ENCODE results near the gene TEKT2. TPM values are rescaled to one million over a fixed set of nuclear protein-coding genes. Genes with fewer than 3 reads are reported as not detected.
A peak's percentile ranks its signal among the peaks of the same experiment; 100 is the strongest.

The TEKT2 gene
- total and polyA plus RNA-seq, 2 of the 4 experiments (the other 2 are of a cell fraction): 0.18 TPM; not detected in 1

DNA sequence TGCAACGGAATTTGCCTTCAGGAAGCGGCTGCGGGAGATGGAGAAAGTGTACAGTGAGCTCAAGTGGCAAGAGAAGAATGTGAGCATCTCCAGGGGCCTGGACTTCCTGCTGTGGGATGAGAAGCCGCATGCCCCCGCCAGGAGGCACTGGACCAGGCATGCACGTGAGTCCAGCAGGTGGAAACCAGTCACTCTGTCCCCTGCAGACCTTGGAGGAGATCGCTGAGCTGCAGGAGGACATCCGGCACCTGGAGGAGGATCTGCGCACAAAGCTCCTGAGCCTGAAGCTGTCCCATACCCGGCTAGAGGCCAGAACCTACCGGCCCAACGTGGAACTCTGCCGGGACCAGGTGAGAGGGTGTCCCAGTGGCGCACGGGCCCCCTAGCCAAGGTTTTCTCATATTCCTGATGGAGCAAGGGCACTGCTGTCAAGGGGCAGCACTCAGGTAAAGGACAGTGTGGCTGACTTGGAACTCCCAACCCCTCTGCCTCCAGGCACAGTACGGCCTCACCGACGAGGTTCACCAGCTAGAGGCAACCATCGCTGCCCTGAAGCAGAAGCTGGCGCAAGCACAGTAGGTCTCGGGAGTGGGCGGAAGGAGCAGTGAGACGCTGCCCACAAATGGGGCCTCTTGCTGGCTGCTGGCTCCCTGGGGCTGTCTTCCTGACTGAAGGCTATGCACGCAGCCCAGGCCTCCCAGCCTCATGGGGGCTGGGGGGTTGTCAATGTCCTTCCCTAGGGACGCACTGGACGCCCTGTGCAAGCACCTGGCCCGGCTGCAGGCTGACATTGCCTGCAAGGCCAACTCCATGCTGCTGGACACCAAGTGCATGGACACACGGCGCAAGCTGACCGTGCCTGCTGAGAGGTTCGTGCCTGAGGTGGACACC, 3.6 kb downstream of the TEKT2 start (continued):
- no peak for TF ChIP-seq RCOR1 (IDR thresholded peaks at IDR 0.05; ENCODE audit: insufficient replicate concordance, low read length)
- TF ChIP-seq RAD21 (IDR thresholded peaks at IDR 0.05; ENCODE audit: low read length): no peak
- no peak for TF ChIP-seq POLR2A (IDR thresholded peaks at IDR 0.05; ENCODE audit: low read depth, low read length)

DNA sequence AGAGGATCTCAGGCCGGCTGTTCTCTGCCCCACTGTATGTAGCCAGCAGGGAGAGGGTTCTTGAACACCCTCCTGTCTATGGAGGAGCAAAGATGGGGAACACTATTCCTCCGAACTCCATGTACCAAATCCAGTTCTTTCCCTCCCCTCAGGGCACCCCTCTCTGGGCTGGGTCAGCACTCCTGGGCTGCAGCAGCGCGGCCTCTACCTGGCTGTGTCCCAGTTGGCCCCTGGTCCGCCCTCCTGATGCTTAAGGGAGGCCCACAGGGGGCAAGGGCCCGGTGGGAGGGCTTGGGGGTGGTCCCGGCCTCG, 4.3 kb downstream of the TEKT2 start:
- Histone ChIP-seq H3K14ac (replicated peaks; ENCODE audit: low read depth, low read length) (peak overlapping the region; percentile 99; the same call in 1 of the 2 replicates), H4K5ac (ENCODE audit: low read depth, low read length) (peak overlapping the region; percentile 99), H2BK15ac (ENCODE audit: low read depth, low read length) (no peak overlapping the region), H3K4ac (ENCODE audit: low read depth, low read length) (peak overlapping the region; percentile 94), H2AFZ (replicated peaks; ENCODE audit: low read length, poor library complexity) (peak overlapping the region; percentile 100), H2BK120ac (ENCODE audit: low read depth, low read length) (peak overlapping the region; percentile 81; the same call in 1 of the 2 replicates), H2BK5ac (ENCODE audit: low read depth, low read length, poor library complexity, severe bottlenecking) (peak overlapping the region; percentile 76), H2BK20ac (ENCODE audit: low read depth, low read length) (no peak overlapping the region), H4K8ac (ENCODE audit: low read depth in 2 of 2, low read length in 2 of 2) (peak overlapping the region; percentile 97 to 99), H3K4me1 (ENCODE audit: control insufficient read depth, insufficient read depth, low read length) (peaks cover 2% of the 10 kb centered on the region; the same call in 1 of the 2 replicates), H3K18ac (ENCODE audit: low read depth, low read length) (no peak overlapping the region; the same call in 1 of the 2 replicates), H4K91ac (ENCODE audit: insufficient read depth, low read depth, low read length) (peak overlapping the region; percentile 84; the same call in 1 of the 2 replicates), H3K27me3 (ENCODE audit: control insufficient read depth, insufficient read depth, low read length) (no peaks in the 10 kb centered on the region), H3K27ac (ENCODE audit: insufficient read depth, low read length) (peak overlapping the region; percentile 74), H4K20me1 (ENCODE audit: insufficient read depth, low read length) (peaks cover 7% of the 10 kb centered on the region; the same call in 1 of the 2 replicates), H3K9me3 (ENCODE audit: control insufficient read depth, insufficient read depth, low read length) (no peaks in the 10 kb centered on the region), H2AK5ac (ENCODE audit: low read depth, low read length) (0 out of 2 replicates have a peak overlapping the region, but pooled peaks have one; percentile 59), H3K4me2 (ENCODE audit: low read depth, low read length) (peak overlapping the region; percentile 93), H2AK9ac (replicated peaks; ENCODE audit: low read depth, low read length, poor library complexity) (peak overlapping the region; percentile 87), H3K9ac (ENCODE audit: low read depth, low read length) (peak overlapping the region; percentile 77), H3K79me1 (ENCODE audit: low read depth in 1 of 2, low read length in 2 of 2) (peaks cover 33 to 45% of the 10 kb centered on the region in 2 experiments), H3K36me3 (ENCODE audit: control insufficient read depth, insufficient read depth, low read length) (peaks cover 17% of the 10 kb centered on the region), H3K4me3 (ENCODE audit: insufficient read depth, low read depth, low read length) (peak overlapping the region; percentile 75), H3K23ac (ENCODE audit: low read depth, low read length) (no peak overlapping the region), H3K9me1 (ENCODE audit: insufficient read depth, low read length) (peaks cover 8% of the 10 kb centered on the region; the same call in 1 of the 2 replicates), H3K56ac (ENCODE audit: extremely low read depth, insufficient read depth, low read length) (no peak overlapping the region)
- dilution Hi-C loops (cut with HindIII; ENCODE audit: low sequenced_read_pairs, unreplicated experiment): no loop called here
- ChIA-PET POLR2A (ENCODE audit: unreplicated experiment) (no interaction called here), CTCF (no interaction called here)
- no TSS peak for BruUV-seq (replicated peaks)
- WGBS, 2 experiments (ENCODE audit: extremely low coverage in 2 of 2, insufficient read length in 1 of 2): no CpG with 5 or more reads among the region's 8 CpGs
- in situ Hi-C loops (cut with MboI; ENCODE audit: low sequenced_read_pairs): no loop called here
- intact Hi-C loops (cut with micrococcal nuclease): loop anchor here (1.0 to 10.0 kb wide), 2 partner anchors 153 to 205 kb away; partner anchors contain the start of genes AGO1 and AGO3
- DNase-seq (no peak), ATAC-seq (ENCODE audit: low read depth) (peak; percentile 1; the same call in 1 of the 2 replicates)
- TF ChIP-seq, protein P1, sequence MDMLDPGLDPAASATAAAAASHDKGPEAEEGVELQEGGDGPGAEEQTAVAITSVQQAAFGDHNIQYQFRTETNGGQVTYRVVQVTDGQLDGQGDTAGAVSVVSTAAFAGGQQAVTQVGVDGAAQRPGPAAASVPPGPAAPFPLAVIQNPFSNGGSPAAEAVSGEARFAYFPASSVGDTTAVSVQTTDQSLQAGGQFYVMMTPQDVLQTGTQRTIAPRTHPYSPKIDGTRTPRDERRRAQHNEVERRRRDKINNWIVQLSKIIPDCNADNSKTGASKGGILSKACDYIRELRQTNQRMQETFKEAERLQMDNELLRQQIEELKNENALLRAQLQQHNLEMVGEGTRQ (IDR thresholded peaks at IDR 0.05; ENCODE audit: low read depth, low read length): no peak
- TF ChIP-seq MAFK (IDR thresholded peaks at IDR 0.05; ENCODE audit: low read depth, low read length) (no peak), CEBPB (IDR thresholded peaks at IDR 0.05; ENCODE audit: low read depth, low read length) (no peak), FOS (IDR thresholded peaks at IDR 0.05; ENCODE audit: low read depth, low read length) (no peak), NFE2L2 (IDR thresholded peaks at IDR 0.05; ENCODE audit: low read depth, low read length) (no peak), MXI1 (IDR thresholded peaks at IDR 0.05; ENCODE audit: borderline replicate concordance, low read depth, low read length) (no peak), RAD21 (IDR thresholded peaks at IDR 0.05; ENCODE audit: low read length) (no peak), BHLHE40 (IDR thresholded peaks at IDR 0.05; ENCODE audit: low read depth, low read length) (no peak), RFX5 (IDR thresholded peaks at IDR 0.05; ENCODE audit: low read depth, low read length) (no peak), CHD1 (IDR thresholded peaks at IDR 0.05; ENCODE audit: low read depth, low read length) (no peak), SMC3 (IDR thresholded peaks at IDR 0.05; ENCODE audit: low read depth, low read length) (no peak)
- TF ChIP-seq, protein P2, sequence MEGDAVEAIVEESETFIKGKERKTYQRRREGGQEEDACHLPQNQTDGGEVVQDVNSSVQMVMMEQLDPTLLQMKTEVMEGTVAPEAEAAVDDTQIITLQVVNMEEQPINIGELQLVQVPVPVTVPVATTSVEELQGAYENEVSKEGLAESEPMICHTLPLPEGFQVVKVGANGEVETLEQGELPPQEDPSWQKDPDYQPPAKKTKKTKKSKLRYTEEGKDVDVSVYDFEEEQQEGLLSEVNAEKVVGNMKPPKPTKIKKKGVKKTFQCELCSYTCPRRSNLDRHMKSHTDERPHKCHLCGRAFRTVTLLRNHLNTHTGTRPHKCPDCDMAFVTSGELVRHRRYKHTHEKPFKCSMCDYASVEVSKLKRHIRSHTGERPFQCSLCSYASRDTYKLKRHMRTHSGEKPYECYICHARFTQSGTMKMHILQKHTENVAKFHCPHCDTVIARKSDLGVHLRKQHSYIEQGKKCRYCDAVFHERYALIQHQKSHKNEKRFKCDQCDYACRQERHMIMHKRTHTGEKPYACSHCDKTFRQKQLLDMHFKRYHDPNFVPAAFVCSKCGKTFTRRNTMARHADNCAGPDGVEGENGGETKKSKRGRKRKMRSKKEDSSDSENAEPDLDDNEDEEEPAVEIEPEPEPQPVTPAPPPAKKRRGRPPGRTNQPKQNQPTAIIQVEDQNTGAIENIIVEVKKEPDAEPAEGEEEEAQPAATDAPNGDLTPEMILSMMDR (conservative IDR thresholded peaks at IDR 0.05; ENCODE audit: low read depth, low read length): no peak

Measured in IMR-90 (cell line).